GM21528 (cell line): Measurements from ENCODE around the gene CDON.

Source experiments
- ATAC-seq: cut with Tn5 transposase; IDR thresholded peaks from one replicate; pipeline ENCODE4 v1.9.1; 2021; ENCODE audit warnings: mild to moderate bottlenecking, moderate library complexity; ENCODE audit not compliant: unreplicated experiment, low FRiP score

Gene CDON

GRCh38 chr11:125946712-125947418, 115.8 kb downstream of the CDON start:
- no peak for ATAC-seq

- no peak for ATAC-seq
Measured at GRCh38 chr11:125945797-125946520, 116.7 kb downstream of the CDON start, which contains the start of gene VSIG10L2. VSIG10L2 (plus strand) TSS chr11:125946044; CDS start chr11:125946056, 12 bp downstream.

- ATAC-seq: no peak
Measured at GRCh38 chr11:125945011-125945796, 117.5 kb downstream of the CDON start.

- no peak for ATAC-seq
Measured at GRCh38 chr11:125944350-125945010, 118.2 kb downstream of the CDON start.

- ATAC-seq: no peak
Measured at GRCh38 chr11:125943661-125944349, 118.9 kb downstream of the CDON start.

- ATAC-seq: no peak
Measured at GRCh38 chr11:125942771-125943428, 119.8 kb downstream of the CDON start.

GRCh38 chr11:125941619-125942611, 120.8 kb downstream of the CDON start:
- no peak for ATAC-seq

GRCh38 chr11:125941267-125941618, 121.4 kb downstream of the CDON start:
- no peak for ATAC-seq

GRCh38 chr11:125940145-125940544, 122.5 kb downstream of the CDON start:
- ATAC-seq: no peak

GRCh38 chr11:125939081-125939521, 123.6 kb downstream of the CDON start:
- ATAC-seq: no peak

- no peak for ATAC-seq
Measured at GRCh38 chr11:125938418-125938817, 124.2 kb downstream of the CDON start.

GRCh38 chr11:125935618-125936199, 127.0 kb downstream of the CDON start:
- ATAC-seq: no peak

GRCh38 chr11:125935056-125935455, 127.6 kb downstream of the CDON start:
- ATAC-seq: no peak

GRCh38 chr11:125934473-125934872, 128.2 kb downstream of the CDON start:
- no peak for ATAC-seq

GRCh38 chr11:125933030-125933813, 129.4 kb downstream of the CDON start:
- no peak for ATAC-seq

GRCh38 chr11:125932301-125932700, 130.4 kb downstream of the CDON start:
- ATAC-seq: no peak

GRCh38 chr11:125931668-125932067, 131.0 kb downstream of the CDON start:
- no peak for ATAC-seq
